Jurkat, Clone E6-1 (cell line): Measurements from ENCODE around the gene CRYL1.
A peak's percentile ranks its signal among the peaks of the same experiment; 100 is the strongest.

Experiments used
- DNase-seq: peaks from one replicate; pipeline ENCODE4 v3.0.0-alpha.2; 2011; ENCODE audit warnings: low read depth, low spot score
- H3K4me3 ChIP-seq: 2 replicates; pipeline ENCODE4 v1.5.1; 2011; ENCODE audit warnings: mild to moderate bottlenecking, low read length, control low read depth, moderate library complexity

Gene CRYL1

GRCh38 chr13:20465218-20465879 is 60.3 kb downstream of the CRYL1 start:
- H3K4me3 ChIP-seq, result no peak overlapping the region
- DNase-seq, result no peak

GRCh38 chr13:20462921-20463320 is 62.7 kb downstream of the CRYL1 start:
- no peak for DNase-seq
- H3K4me3 ChIP-seq, result no peak overlapping the region

- DNase-seq, result no peak
- H3K4me3 ChIP-seq, result no peak overlapping the region
These were observed 63.1 kb downstream of the CRYL1 start for GRCh38 chr13:20462533-20462915.

- no peak overlapping the region for H3K4me3 ChIP-seq
- DNase-seq, result no peak
These were observed 63.7 kb downstream of the CRYL1 start for GRCh38 chr13:20461860-20462532.

GRCh38 chr13:20461481-20461859 is 64.2 kb downstream of the CRYL1 start:
- no peak overlapping the region for H3K4me3 ChIP-seq
- DNase-seq, result no peak

GRCh38 chr13:20460761-20461160 is 64.9 kb downstream of the CRYL1 start:
- DNase-seq, result peak; percentile 43
- no peak overlapping the region for H3K4me3 ChIP-seq

GRCh38 chr13:20457670-20458069 is 68.0 kb downstream of the CRYL1 start:
- H3K4me3 ChIP-seq, result no peak overlapping the region
- DNase-seq, result peak; percentile 38

- DNase-seq, result no peak
- no peak overlapping the region for H3K4me3 ChIP-seq
These were observed 68.9 kb downstream of the CRYL1 start for GRCh38 chr13:20456737-20457136.

- no peak overlapping the region for H3K4me3 ChIP-seq
- no peak for DNase-seq
These were observed 74.3 kb downstream of the CRYL1 start for GRCh38 chr13:20451397-20451796.

- no peak for DNase-seq
These were observed 77.2 kb downstream of the CRYL1 start for GRCh38 chr13:20448470-20448869.

GRCh38 chr13:20446900-20447299 is 78.8 kb downstream of the CRYL1 start:
- DNase-seq, result no peak
- no peak overlapping the region for H3K4me3 ChIP-seq

More at GRCh38 chr13:20448470-20448869, 77.2 kb downstream of the CRYL1 start:
- H3K4me3 ChIP-seq, result no peak overlapping the region

GRCh38 chr13:20446405-20446804 is 79.3 kb downstream of the CRYL1 start:
- no peak overlapping the region for H3K4me3 ChIP-seq
- DNase-seq, result no peak

- no peak overlapping the region for H3K4me3 ChIP-seq
- no peak for DNase-seq
These were observed 82.8 kb downstream of the CRYL1 start for GRCh38 chr13:20442798-20443381.

- no peak for DNase-seq
- H3K4me3 ChIP-seq, result no peak overlapping the region
These were observed 83.3 kb downstream of the CRYL1 start for GRCh38 chr13:20442375-20442774.

GRCh38 chr13:20441879-20442278 is 83.8 kb downstream of the CRYL1 start:
- H3K4me3 ChIP-seq, result no peak overlapping the region
- no peak for DNase-seq

- H3K4me3 ChIP-seq, result no peak overlapping the region
- DNase-seq, result no peak
These were observed 84.6 kb downstream of the CRYL1 start for GRCh38 chr13:20441056-20441455.

- no peak overlapping the region for H3K4me3 ChIP-seq
- DNase-seq, result no peak
These were observed 86.4 kb downstream of the CRYL1 start for GRCh38 chr13:20439261-20439660.

GRCh38 chr13:20438801-20439200 is 86.9 kb downstream of the CRYL1 start:
- no peak for DNase-seq
- no peak overlapping the region for H3K4me3 ChIP-seq

- H3K4me3 ChIP-seq, result no peak overlapping the region
- no peak for DNase-seq
These were observed 89.2 kb downstream of the CRYL1 start for GRCh38 chr13:20436505-20436904.

GRCh38 chr13:20435616-20436368 is 89.9 kb downstream of the CRYL1 start:
- no peak for DNase-seq
- no peak overlapping the region for H3K4me3 ChIP-seq
